Measurements from ENCODE around the gene PCBP2. TPM values are rescaled to one million over a fixed set of nuclear protein-coding genes. Genes with fewer than 3 reads are reported as not detected.

The PCBP2 gene
- total and polyA plus RNA-seq, 2 donors (not counting 3 experiments of a cell fraction or from before 2014, with no cell fraction given): 526 to 995 TPM

DNA sequence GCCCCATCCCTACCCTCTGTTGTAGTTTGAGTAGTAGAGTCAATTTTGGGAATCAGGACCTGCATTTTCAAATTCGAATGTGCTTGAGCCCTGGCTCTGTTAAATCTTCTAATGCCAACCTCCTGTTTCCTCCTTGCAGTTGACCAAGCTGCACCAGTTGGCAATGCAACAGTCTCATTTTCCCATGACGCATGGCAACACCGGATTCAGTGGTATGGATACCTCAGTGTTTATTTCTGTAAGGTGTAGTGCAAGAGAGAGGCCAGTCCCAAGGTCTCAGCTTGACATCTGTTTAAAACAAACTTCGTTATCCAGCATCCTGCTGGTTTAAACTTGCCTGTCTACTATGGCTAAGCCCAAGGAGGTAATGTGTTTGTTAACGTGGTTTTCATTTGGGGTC is 15.2 kb downstream of the PCBP2 start:
- no peaks in the 10 kb centered on the region for H3K9me1 ChIP-seq (replicated peaks; ENCODE audit: control insufficient read depth, extremely low read depth, insufficient read depth, low read length)
- BruUV-seq (replicated peaks): no TSS peak
- peaks cover 79 to 83% of the 10 kb centered on the region in 2 experiments for H3K36me3 ChIP-seq (ENCODE audit: control insufficient read depth in 2 of 2, extremely low read depth in 1 of 2, insufficient read depth in 2 of 2, low read length in 2 of 2)
- no peak overlapping the region for H3K4me2 ChIP-seq (ENCODE audit: insufficient read depth, low read length)
- peaks cover 22% of the 10 kb centered on the region for H4K20me1 ChIP-seq (replicated peaks; ENCODE audit: control insufficient read depth, extremely low read depth, insufficient read depth, low read length)
- DNase-seq (ENCODE audit: low read depth, low spot score) (no peak), FAIRE-seq (no peak)
- peaks cover 78% of the 10 kb centered on the region for H3K79me2 ChIP-seq (ENCODE audit: control insufficient read depth, insufficient read depth, low read length)
- intact Hi-C loops (cut with micrococcal nuclease) (no loop called here), dilution Hi-C loops (cut with MboI; ENCODE audit: extremely low pct_ligation_motif_present, low sequenced_read_pairs) (no loop called here)
- H3K4me1 ChIP-seq (ENCODE audit: control insufficient read depth, extremely low read depth, insufficient read depth, low read length): no peaks in the 10 kb centered on the region
- ChIA-PET POLR2A (no interaction called here), CTCF (interaction anchor here (1.8 kb wide), 1 partner anchor 15 kb away, joined by 4 read pairs; no protein-coding TSS in a partner anchor)
- no peak overlapping the region for H3K27ac ChIP-seq (ENCODE audit: insufficient read depth, low read depth, low read length)
- H2AFZ ChIP-seq (ENCODE audit: low read depth, low read length): no peak overlapping the region
- H3K9me3 ChIP-seq (replicated peaks; ENCODE audit: control insufficient read depth, insufficient read depth, low read length): no peaks in the 10 kb centered on the region
- no peak overlapping the region for H3K9ac ChIP-seq (replicated peaks; ENCODE audit: extremely low read depth, insufficient read depth, low read length)
- TF ChIP-seq POLR2AphosphoS5 (IDR thresholded peaks at IDR 0.05; ENCODE audit: insufficient read depth, low read depth, low read length): no peak
- TF ChIP-seq, protein P1, sequence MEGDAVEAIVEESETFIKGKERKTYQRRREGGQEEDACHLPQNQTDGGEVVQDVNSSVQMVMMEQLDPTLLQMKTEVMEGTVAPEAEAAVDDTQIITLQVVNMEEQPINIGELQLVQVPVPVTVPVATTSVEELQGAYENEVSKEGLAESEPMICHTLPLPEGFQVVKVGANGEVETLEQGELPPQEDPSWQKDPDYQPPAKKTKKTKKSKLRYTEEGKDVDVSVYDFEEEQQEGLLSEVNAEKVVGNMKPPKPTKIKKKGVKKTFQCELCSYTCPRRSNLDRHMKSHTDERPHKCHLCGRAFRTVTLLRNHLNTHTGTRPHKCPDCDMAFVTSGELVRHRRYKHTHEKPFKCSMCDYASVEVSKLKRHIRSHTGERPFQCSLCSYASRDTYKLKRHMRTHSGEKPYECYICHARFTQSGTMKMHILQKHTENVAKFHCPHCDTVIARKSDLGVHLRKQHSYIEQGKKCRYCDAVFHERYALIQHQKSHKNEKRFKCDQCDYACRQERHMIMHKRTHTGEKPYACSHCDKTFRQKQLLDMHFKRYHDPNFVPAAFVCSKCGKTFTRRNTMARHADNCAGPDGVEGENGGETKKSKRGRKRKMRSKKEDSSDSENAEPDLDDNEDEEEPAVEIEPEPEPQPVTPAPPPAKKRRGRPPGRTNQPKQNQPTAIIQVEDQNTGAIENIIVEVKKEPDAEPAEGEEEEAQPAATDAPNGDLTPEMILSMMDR (IDR thresholded peaks at IDR 0.05; ENCODE audit: extremely low read depth in 1 of 2, insufficient read depth in 1 of 2, low read depth in 1 of 2, low read length in 2 of 2): no peak
- TF ChIP-seq POLR2A (IDR thresholded peaks at IDR 0.05; ENCODE audit: low read depth, low read length): no peak
- no peak for TF ChIP-seq EZH2 (IDR thresholded peaks at IDR 0.05; ENCODE audit: borderline replicate concordance, low read depth, low read length, severe bottlenecking)
- TF ChIP-seq JUN (IDR thresholded peaks at IDR 0.05; ENCODE audit: borderline replicate concordance, insufficient read depth, insufficient read length, low read depth): no peak
- TF ChIP-seq, protein P2, sequence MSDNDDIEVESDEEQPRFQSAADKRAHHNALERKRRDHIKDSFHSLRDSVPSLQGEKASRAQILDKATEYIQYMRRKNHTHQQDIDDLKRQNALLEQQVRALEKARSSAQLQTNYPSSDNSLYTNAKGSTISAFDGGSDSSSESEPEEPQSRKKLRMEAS (IDR thresholded peaks at IDR 0.05; ENCODE audit: insufficient read depth, insufficient read length): no peak
- TF ChIP-seq FOS (IDR thresholded peaks at IDR 0.05; ENCODE audit: borderline replicate concordance, insufficient read depth, low read length): no peak
- no peak for TF ChIP-seq MYC (IDR thresholded peaks at IDR 0.05; ENCODE audit: low read depth, low read length)
- no peak for TF ChIP-seq GATA2 (IDR thresholded peaks at IDR 0.05; ENCODE audit: insufficient read depth, insufficient read length, low read depth, low read length)
- no peak overlapping the region for H3K4me3 ChIP-seq (replicated peaks in 1 of 3; ENCODE audit: insufficient read depth in 1 of 3, low read depth in 1 of 3, low read length in 3 of 3)
- no peaks in the 10 kb centered on the region for H3K27me3 ChIP-seq (ENCODE audit: control insufficient read depth in 2 of 2, insufficient read depth in 2 of 2, low read length in 2 of 2)

Data from endothelial cell of umbilical vein (primary cell).